HepG2 (cell line): ENCODE measurements around the gene C11orf71. TPM values are rescaled to one million over a fixed set of nuclear protein-coding genes. Genes with fewer than 3 reads are reported as not detected.

Source experiments
- ARNT ChIP-seq: fragments of 450-650 bp; IDR thresholded peaks from 2 replicates; pipeline ENCODE4 v1.6.1; 2017
- CCDC6 ChIP-seq: sonication (generic); formaldehyde crosslinking; IDR thresholded peaks from 2 replicates; pipeline ENCODE4 v1.8.1; 2022; ENCODE audit warnings: mild to moderate bottlenecking, missing genetic modification reagents, moderate library complexity
- DNMT3B ChIP-seq: conservative IDR thresholded peaks from 2 replicates; pipeline ENCODE4 v1.6.1; 2016; ENCODE audit warnings: missing biosample characterization, control low read depth
- FOSL1 ChIP-seq: sonication (generic); formaldehyde crosslinking; IDR thresholded peaks from 2 replicates; pipeline ENCODE4 v1.9.0; 2021; ENCODE audit warnings: missing genetic modification reagents, borderline replicate concordance
- FOXK1 ChIP-seq: sonication (generic); formaldehyde crosslinking; IDR thresholded peaks from 2 replicates; pipeline ENCODE4 v1.4.0; 2020; ENCODE audit warnings: low read depth, missing genetic modification reagents, borderline replicate concordance
- HIVEP1 ChIP-seq: sonication (generic); formaldehyde crosslinking; IDR thresholded peaks from 2 replicates; pipeline ENCODE4 v1.4.0; 2020; ENCODE audit warnings: mild to moderate bottlenecking, missing genetic modification reagents
- HNRNPL ChIP-seq: fragments of 200-400 bp; formaldehyde crosslinking; IDR thresholded peaks from 2 replicates; pipeline ENCODE4 v1.6.1; 2017; ENCODE audit warnings: mild to moderate bottlenecking, low read depth, low read length
- IRF2 ChIP-seq: IDR thresholded peaks from 2 replicates; pipeline ENCODE4 v1.6.1; 2018; ENCODE audit warnings: missing genetic modification reagents, missing compliant biosample characterization
- JDP2 ChIP-seq: sonication (generic); formaldehyde crosslinking; IDR thresholded peaks from 2 replicates; pipeline ENCODE4 v1.8.1; 2022; ENCODE audit warnings: missing genetic modification reagents, borderline replicate concordance
- MBD4 ChIP-seq: IDR thresholded peaks from 2 replicates; pipeline ENCODE4 v1.6.1; 2012; ENCODE audit warnings: low read length, inconsistent platforms, borderline replicate concordance
- MED8 ChIP-seq: sonication (generic); formaldehyde crosslinking; IDR thresholded peaks from 2 replicates; pipeline ENCODE4 v1.8.1; 2023; ENCODE audit warnings: mild to moderate bottlenecking, missing genetic modification reagents; ENCODE audit not compliant: insufficient replicate concordance
- MYNN ChIP-seq: sonication (generic); formaldehyde crosslinking; IDR thresholded peaks from 2 replicates; pipeline ENCODE4 v1.4.0; 2020; ENCODE audit warnings: mild to moderate bottlenecking, low read depth, missing genetic modification reagents
- NFE2L2 ChIP-seq: fragments of 150-350 bp; IDR thresholded peaks from 2 replicates; pipeline ENCODE4 v1.6.1; 2014; ENCODE audit warnings: low read length
- SNAI1 ChIP-seq: sonication (generic); formaldehyde crosslinking; IDR thresholded peaks from 2 replicates; pipeline ENCODE4 v1.5.0; 2020; ENCODE audit warnings: mild to moderate bottlenecking, missing genetic modification reagents, borderline replicate concordance
- ZBTB20 ChIP-seq: sonication (generic); formaldehyde crosslinking; IDR thresholded peaks from 2 replicates; pipeline ENCODE4 v1.8.1; 2023; ENCODE audit warnings: missing genetic modification reagents, low read depth, mild to moderate bottlenecking, borderline replicate concordance
- ZBTB38 ChIP-seq: sonication (generic); formaldehyde crosslinking; IDR thresholded peaks from 2 replicates; pipeline ENCODE4 v1.5.1; 2020; ENCODE audit warnings: mild to moderate bottlenecking, missing genetic modification reagents
- ZNF10 ChIP-seq: sonication (generic); formaldehyde crosslinking; IDR thresholded peaks from 2 replicates; pipeline ENCODE4 v1.4.0; 2020; ENCODE audit warnings: mild to moderate bottlenecking, low read depth, missing genetic modification reagents, borderline replicate concordance
- ZNF121 ChIP-seq: sonication (generic); formaldehyde crosslinking; IDR thresholded peaks from 2 replicates; pipeline ENCODE4 v1.5.0; 2020; ENCODE audit warnings: mild to moderate bottlenecking, missing genetic modification reagents
- ZNF17 ChIP-seq: sonication (generic); formaldehyde crosslinking; IDR thresholded peaks from 2 replicates; pipeline ENCODE4 v1.5.0; 2020; ENCODE audit warnings: mild to moderate bottlenecking, missing genetic modification reagents
- ZNF263 ChIP-seq: sonication (generic); formaldehyde crosslinking; IDR thresholded peaks from 2 replicates; pipeline ENCODE4 v1.4.0; 2020; ENCODE audit warnings: missing genetic modification reagents
- ZNF549 ChIP-seq: sonication (generic); formaldehyde crosslinking; IDR thresholded peaks from 2 replicates; pipeline ENCODE4 v1.5.0; 2020; ENCODE audit warnings: missing genetic modification reagents
- ZNF598 ChIP-seq: sonication (generic); formaldehyde crosslinking; IDR thresholded peaks from 2 replicates; pipeline ENCODE4 v1.5.1; 2020; ENCODE audit warnings: mild to moderate bottlenecking, missing genetic modification reagents, borderline replicate concordance
- ZNF615 ChIP-seq: sonication (generic); formaldehyde crosslinking; IDR thresholded peaks from 2 replicates; pipeline ENCODE4 v1.5.0; 2020; ENCODE audit warnings: mild to moderate bottlenecking, missing genetic modification reagents, borderline replicate concordance
- ZNF75D ChIP-seq: sonication (generic); formaldehyde crosslinking; IDR thresholded peaks from 2 replicates; pipeline ENCODE4 v1.8.1; 2023; ENCODE audit warnings: missing genetic modification reagents, mild to moderate bottlenecking, borderline replicate concordance
- polyA plus RNA-seq, 8 experiments: library from polyadenylated mRNA; depleted of rRNA in 3 of 8; stranded (reverse) in 7 of 8; unstranded in 1 of 8; fragments of >200 nt; fragmentation: Illumina TruSeq in 4 of 8; extraction: Trizol in 4 of 8; gene quantifications; 2 replicates each; pipeline versions ENCODE4 v1.2.1 to v1.2.3, GENCODE V29; 2011 to 2016; ENCODE audit warnings: low read depth in 4 of 8, missing spikeins in 1 of 8, mixed read lengths in 1 of 8; ENCODE audit not compliant: insufficient read depth in 1 of 8
- total RNA-seq, 5 experiments: library from RNA; depleted of rRNA; stranded (reverse); fragments of >200 nt; fragmentation: Illumina TruSeq; extraction: Trizol; gene quantifications; 2 replicates each; pipeline ENCODE4 v1.2.3, GENCODE V29; 2016; ENCODE audit warnings: low read depth in 1 of 5
- TF ChIP-seq, protein P1 (sequence below): sonication (generic); formaldehyde crosslinking; IDR thresholded peaks from 2 replicates; pipeline ENCODE4 v1.5.0; 2020; ENCODE audit warnings: mild to moderate bottlenecking, missing genetic modification reagents
- TF ChIP-seq, protein P2 (sequence below): sonication (generic); formaldehyde crosslinking; IDR thresholded peaks from 2 replicates; pipeline ENCODE4 v1.8.0; 2022; ENCODE audit warnings: missing genetic modification reagents, mild to moderate bottlenecking, inconsistent platforms, borderline replicate concordance
- TF ChIP-seq, protein P3 (sequence below): sonication (generic); formaldehyde crosslinking; IDR thresholded peaks from 2 replicates; pipeline ENCODE4 v1.4.0; 2020; ENCODE audit warnings: missing genetic modification reagents

The C11orf71 gene
- total and polyA plus RNA-seq, 2 of the 13 experiments (the other 11 are each of a cell fraction or from before 2014, with no cell fraction given) = 7.1 to 7.8 TPM

DNA sequence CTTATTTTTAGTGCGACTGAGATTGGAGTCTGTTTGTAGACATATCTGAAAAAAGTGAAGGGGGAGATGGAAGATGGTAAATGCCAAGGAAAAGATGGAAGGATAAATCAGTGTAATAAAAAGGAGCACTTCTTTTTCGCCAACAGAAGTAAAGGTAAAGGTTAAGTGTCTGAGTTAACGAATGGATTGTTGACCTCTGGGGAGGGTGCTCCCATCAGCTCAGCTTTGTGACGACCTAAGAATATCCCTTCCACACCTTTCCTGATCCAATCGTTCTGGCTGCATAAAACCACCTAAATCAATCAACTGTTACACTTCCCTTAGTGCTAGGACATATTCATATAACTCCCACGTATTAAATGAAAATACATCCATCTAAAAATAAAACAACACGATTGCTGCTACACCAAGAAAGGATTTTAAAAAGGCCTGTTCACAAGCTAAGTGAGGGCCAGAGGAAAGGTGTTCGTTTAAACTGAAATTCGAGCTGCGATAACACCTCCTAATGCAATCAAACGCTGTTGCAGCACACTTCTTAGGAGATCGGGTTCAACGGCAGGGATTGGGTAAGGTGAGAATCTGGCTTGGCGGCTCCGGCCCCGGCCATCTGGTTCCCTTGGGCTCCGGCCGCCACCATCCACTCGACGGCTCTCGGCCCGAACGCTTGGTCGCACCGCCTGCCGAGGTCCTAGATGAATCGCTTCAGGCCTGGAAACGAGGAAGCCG lies 658 bp downstream of the C11orf71 start (continued):
- TF ChIP-seq, protein P1, sequence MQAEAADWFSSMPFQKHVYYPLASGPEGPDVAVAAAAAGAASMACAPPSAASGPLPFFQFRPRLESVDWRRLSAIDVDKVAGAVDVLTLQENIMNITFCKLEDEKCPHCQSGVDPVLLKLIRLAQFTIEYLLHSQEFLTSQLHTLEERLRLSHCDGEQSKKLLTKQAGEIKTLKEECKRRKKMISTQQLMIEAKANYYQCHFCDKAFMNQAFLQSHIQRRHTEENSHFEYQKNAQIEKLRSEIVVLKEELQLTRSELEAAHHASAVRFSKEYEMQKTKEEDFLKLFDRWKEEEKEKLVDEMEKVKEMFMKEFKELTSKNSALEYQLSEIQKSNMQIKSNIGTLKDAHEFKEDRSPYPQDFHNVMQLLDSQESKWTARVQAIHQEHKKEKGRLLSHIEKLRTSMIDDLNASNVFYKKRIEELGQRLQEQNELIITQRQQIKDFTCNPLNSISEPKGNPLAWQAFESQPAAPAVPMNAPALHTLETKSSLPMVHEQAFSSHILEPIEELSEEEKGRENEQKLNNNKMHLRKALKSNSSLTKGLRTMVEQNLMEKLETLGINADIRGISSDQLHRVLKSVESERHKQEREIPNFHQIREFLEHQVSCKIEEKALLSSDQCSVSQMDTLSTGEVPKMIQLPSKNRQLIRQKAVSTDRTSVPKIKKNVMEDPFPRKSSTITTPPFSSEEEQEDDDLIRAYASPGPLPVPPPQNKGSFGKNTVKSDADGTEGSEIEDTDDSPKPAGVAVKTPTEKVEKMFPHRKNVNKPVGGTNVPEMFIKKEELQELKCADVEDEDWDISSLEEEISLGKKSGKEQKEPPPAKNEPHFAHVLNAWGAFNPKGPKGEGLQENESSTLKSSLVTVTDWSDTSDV = no peak
- TF ChIP-seq MED8 (CRISPR knock-in tag) (no peak), HNRNPL (no peak), DNMT3B (0 out of 2 replicates have a peak, but pooled peaks have one; percentile 41), ZNF549 (CRISPR knock-in tag) (no peak), IRF2 (CRISPR knock-in tag) (no peak), ZNF10 (CRISPR knock-in tag) (no peak), MBD4 (0 out of 2 replicates have a peak, but pooled peaks have one; percentile 31), FOXK1 (no peak), ZNF17 (0 out of 2 replicates have a peak, but pooled peaks have one; percentile 77), CCDC6 (CRISPR knock-in tag) (peak; percentile 68; the same call in 1 of the 2 replicates), ARNT (no peak), NFE2L2 (no peak), ZNF615 (peak; percentile 55; the same call in 1 of the 2 replicates), ZNF75D (CRISPR knock-in tag) (0 out of 2 replicates have a peak, but pooled peaks have one; percentile 70), HIVEP1 (no peak), FOSL1 (CRISPR knock-in tag) (no peak), ZNF263 (peak; percentile 86), JDP2 (no peak), MYNN (CRISPR knock-in tag) (no peak), SNAI1 (CRISPR knock-in tag) (0 out of 2 replicates have a peak, but pooled peaks have one; percentile 49), ZNF121 (CRISPR knock-in tag) (no peak), ZBTB20 (CRISPR knock-in tag) (0 out of 2 replicates have a peak, but pooled peaks have one; percentile 85), ZBTB38 (CRISPR knock-in tag) (no peak), ZNF598 (CRISPR knock-in tag) (peak; percentile 74; the same call in 1 of the 2 replicates)
- TF ChIP-seq, protein P2, sequence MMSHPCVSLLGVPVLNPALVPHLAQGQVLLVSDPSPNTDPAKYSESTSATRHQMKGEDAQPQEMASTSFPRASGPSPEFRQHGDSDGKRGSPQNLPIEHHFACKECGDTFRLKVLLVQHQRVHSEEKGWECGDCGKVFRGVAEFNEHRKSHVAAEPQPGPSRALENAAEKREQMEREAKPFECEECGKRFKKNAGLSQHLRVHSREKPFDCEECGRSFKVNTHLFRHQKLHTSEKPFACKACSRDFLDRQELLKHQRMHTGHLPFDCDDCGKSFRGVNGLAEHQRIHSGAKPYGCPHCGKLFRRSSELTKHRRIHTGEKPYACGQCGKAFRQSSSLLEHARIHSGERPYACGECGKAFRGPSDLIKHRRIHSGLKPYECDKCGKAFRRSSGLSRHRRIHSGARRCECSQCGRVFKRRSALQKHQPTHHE = no peak
- TF ChIP-seq, protein P3, sequence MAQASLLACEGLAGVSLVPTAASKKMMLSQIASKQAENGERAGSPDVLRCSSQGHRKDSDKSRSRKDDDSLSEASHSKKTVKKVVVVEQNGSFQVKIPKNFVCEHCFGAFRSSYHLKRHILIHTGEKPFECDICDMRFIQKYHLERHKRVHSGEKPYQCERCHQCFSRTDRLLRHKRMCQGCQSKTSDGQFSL (CRISPR knock-in tag) = no peak
